Astrocyte of the hippocampus (primary cell): ENCODE data around the gene KTI12.
"Not testable (repeated sequence)": the region's sequence is repeated elsewhere in the genome, so short reads cannot be mapped to it uniquely, and the experiment has no call there.

Source experiments
- DNase-seq: peaks from one replicate; pipeline ENCODE4 v3.0.0; 2011; ENCODE audit warnings: low read depth, low spot score

Gene KTI12, protein sequence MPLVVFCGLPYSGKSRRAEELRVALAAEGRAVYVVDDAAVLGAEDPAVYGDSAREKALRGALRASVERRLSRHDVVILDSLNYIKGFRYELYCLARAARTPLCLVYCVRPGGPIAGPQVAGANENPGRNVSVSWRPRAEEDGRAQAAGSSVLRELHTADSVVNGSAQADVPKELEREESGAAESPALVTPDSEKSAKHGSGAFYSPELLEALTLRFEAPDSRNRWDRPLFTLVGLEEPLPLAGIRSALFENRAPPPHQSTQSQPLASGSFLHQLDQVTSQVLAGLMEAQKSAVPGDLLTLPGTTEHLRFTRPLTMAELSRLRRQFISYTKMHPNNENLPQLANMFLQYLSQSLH

DNA sequence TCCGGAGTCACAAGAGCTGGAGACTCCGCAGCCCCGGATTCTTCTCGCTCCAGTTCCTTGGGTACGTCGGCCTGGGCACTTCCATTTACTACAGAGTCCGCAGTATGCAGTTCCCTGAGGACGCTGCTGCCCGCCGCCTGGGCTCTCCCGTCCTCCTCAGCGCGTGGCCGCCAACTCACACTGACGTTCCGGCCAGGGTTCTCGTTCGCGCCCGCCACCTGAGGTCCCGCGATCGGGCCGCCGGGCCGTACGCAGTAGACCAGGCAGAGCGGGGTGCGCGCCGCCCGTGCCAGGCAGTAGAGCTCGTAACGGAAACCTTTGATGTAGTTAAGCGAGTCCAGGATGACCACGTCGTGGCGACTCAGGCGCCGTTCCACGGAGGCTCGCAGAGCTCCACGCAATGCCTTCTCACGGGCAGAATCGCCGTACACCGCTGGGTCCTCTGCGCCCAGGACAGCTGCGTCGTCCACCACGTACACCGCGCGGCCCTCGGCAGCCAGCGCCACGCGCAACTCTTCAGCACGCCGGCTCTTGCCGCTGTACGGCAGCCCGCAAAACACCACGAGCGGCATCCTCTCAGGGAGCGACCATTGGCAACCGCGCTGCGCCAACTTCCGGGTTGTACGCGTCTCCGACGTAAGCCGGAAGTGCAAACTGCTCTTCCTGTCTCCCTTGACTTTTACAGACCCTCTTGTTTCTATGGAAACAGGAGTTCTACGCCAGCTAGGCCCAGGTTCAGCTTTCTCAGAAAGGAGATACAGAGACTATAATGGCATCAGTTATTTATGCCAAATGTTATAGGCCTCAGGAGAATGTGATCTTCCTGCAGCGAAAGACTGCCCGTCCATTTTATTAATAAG is at the start of gene KTI12:
KTI12 (minus strand) TSS at position 621 of the 860 bp plus-strand sequence; CDS start at position 572, 49 bp downstream.
- DNase-seq, result peak; percentile 94

DNA sequence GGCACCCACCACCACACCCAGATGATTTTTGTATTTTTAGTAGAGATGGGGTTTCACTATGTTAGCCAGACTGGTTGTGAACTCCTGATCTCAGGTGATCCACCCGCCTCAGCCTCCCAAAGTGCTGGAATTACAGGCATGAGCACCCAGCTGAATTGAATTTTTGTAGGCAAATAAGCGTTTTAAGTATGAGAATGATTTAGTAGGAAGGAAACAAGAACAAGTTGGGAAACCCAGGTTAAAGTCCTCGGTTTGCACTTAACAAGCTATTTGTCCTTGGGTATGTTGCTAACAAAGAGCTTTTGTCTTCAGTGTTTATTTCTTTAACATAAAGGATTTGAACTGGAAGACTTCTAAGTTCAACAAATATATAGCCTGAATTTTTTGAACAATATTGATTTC is 46.4 kb upstream of the KTI12 start:
- no peak for DNase-seq

DNA sequence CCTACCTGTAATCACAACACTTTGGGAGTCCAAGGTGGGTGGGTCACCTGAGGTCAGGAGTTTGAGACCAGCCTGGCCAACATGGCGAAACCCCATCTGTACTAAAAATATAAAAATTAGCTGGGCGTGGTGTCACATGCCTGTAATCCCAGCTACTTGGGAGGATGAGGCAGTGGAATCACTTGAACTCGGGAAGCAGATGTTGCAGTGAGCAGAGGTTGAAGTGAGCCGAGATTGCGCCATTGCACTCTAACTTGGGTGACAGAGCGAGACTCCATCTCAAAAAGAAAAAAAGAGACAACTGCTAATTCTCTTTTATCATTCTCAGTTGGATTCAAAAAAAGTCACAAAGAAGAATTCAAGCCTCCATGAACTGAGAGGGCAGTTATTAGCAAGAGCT is 43.7 kb upstream of the KTI12 start:
- not testable (repeated sequence) for DNase-seq

DNA sequence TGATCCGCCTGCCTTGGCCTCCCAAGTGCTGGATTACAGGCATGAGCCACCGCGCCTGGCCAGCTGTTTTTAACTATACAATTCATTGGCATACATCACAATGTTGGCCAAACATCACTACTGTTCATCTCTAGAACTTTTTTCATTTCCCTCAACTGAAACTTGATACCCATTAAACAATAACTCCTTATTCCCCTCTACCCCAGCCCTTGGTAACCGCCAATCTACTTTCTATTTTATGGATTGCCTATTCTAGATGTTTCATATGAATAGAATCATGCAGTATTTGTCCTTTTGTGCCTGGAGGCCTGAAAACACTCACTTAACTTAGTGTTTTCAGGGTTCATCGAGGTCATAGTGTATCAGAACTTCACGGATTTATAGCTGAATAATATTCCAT is 38.7 kb upstream of the KTI12 start:
- no peak for DNase-seq

DNA sequence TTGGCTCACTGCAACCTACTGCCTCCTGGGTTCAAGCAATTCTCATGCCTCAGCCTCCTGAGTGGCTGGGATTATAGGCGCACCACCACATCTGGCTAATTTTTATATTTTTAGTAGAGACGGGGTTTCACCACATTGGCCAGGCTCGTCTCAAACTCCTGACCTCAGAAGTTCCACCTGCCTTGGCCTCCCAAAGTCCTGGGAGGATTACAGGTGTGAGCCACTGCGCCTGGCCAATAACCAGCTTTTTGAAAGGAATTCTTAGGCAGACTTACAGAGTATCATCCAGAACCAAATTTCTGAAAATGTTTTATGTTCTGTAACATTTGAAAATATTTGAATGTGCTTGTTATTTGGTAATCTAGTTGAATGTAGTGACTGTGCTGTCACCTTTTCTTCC is 37.1 kb upstream of the KTI12 start:
- DNase-seq, result no peak

DNA sequence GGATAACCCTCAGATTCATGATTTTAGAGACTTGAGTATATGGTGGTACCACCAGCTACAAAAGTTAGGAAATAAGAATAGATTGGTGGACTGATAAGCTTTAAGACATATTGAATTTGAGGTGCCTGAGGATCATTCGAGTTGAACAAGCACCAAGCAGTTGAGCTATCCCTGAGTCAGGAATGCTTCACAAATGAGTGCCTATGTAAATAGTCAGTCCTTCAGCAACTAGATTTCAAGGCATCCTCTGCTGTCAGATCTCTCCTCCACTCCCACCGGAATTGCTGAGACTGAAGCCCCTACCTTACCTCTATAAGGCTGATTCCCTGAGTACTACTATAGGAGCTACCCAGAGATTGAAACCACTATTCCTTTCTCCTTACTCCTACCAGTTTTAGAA is 29.6 kb upstream of the KTI12 start:
- DNase-seq, result no peak

DNA sequence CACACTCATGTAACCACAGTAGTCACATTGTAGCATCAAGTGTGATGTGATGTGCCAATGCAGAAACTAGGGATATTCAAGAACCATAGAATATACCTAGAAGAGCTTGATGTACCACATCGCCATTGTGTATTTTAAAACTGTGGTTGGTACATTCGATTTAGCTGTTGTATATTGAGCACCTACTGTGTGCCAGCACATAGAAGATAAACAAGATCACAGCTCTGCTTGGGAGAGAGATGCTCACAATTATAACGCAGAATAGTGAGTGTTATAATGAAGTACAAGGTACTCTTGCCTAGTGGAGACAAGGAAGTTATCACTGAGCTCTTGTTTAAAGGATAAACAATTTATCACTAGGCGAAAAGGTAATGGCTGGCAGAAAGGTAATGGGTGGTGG is 27.2 kb upstream of the KTI12 start:
- DNase-seq, result no peak

DNA sequence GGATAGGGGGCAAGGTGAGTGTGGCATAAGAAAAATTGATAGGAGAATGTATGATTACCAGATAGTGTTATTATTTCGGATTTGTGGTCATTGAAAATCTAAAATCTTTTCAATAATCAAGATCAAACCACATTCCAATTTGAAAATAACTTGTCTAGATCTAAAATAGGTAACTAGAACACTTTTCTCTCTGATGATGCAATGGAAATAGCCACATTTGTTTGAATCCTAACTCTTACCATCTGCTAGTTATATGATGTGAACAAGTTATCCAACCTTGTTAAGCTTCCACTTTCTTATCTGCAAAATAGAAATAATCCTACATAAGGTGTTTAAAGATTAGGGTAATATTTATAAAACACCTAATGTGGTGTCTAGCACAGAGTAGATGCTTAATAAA is 26.3 kb upstream of the KTI12 start:
- no peak for DNase-seq

DNA sequence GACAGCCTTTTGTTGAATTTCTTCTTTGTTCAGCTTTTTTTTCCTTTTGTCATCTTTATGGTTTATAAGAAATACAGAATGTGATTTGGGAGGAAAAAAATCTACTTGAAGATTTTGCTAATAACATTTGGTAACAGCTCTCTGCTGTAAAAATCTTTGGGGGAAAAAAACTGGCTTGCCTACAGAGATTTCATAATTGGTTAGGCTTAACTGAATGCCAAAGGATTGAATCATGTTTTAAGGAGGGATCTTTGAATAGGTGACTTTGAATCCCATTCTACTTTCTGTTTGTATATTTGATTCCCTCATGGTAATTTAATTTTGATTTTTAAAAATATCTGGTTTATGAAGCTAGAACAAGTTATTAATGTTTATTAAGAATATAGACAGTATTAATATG is 25.7 kb upstream of the KTI12 start:
- DNase-seq, result peak; percentile 50

DNA sequence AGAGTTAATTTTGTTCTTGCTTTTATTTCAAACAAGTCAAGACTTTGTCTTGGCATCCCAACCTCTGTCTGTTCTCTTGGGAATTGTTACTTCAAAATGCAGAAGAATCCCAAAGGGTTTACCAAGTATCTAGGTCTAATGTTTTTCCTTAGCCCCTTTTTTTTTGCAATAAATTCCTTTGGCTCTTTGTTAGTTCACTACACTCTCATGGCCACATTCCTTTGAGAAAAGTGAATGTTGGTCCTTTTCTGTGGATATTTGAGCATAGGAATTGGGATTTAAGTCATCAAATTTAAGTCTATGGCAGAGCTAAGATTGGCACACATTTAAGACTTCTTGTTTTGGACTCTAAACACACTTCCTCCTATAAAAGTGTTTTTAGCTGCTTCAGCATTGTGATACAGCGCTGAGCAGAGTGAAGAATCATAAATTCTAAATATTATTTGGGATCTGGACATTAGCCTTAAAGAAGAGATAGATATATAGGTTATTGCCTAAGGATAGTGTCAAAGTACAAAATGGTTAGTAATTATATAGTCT is 24.3 kb upstream of the KTI12 start:
- peak; percentile 22 for DNase-seq

DNA sequence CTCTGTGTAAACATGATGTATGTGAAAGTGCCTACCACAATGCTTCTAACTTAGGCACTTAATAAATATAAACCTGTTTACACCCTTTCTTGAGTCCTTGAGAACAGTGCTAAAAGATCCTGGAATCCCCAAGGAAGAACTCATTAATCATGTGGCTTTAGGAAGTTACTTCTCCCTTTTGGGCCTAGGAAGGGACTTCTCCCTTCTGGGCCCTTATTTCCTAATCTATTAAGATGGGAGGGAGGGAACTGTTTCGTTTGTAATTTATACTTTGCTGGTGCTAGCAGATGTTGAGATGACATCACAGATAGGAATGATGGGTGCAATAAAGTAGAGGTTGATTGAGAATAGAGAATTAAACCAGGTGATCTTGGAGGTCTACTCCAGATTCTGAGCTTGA is 23.6 kb upstream of the KTI12 start:
- DNase-seq, result no peak

DNA sequence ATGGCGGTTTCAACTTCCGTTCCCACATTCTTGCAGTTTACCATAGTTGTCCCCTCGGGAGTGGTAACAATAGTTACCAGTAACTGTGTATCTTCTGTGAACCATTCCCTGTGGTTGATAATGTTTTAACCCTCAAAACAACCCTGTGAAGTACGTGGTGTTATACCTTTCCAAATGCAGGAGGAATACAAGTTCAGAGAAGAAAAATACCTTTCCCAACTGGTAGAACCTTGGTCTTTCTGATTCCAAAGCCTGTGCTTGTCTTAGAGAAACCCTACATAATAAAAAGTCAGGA is 23.3 kb upstream of the KTI12 start:
- no peak for DNase-seq

DNA sequence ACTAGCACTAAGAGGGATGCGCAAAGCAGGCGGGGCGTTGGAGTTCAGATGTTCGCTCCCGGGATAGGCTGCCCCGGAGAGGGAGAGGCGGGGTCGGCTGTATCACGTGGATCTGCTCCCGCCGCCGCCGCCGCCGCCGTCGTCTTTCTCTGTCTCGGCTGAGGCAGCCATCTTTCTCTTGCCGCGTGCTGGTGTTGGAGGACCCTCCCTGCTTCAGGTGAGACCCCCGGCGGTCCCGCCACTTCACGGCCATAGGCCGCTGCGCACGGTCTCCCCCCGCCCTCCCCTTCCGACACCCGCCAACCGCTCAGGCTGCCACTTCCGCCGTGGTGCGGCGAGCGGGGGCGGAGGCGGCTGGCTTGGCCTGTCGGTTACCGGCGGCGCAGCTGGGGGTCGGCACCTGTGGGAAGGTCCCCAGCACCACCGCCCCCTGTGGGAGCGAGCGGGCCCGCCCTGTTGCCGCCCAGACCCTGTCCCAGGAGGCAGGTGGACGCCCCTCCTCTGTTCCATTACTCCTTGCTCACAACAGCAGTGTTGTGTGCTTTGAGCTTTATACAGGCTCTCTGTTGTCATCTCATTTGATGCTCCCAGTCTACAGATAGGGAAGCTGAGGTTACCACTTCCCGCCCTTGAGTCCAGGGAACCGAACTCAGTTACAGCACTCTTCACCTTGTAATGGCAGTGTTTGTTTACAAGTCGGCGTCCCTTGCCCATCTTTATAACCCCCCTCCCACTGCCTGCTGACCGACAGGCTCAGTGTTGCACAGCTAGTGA is 22.7 kb upstream of the KTI12 start, which contains the start of gene BTF3L4:
BTF3L4 (plus strand) TSS at position 133 of the 774 bp plus-strand sequence. CDS start 3,553 bp downstream, outside the sequence.
- DNase-seq, result peak; percentile 96

DNA sequence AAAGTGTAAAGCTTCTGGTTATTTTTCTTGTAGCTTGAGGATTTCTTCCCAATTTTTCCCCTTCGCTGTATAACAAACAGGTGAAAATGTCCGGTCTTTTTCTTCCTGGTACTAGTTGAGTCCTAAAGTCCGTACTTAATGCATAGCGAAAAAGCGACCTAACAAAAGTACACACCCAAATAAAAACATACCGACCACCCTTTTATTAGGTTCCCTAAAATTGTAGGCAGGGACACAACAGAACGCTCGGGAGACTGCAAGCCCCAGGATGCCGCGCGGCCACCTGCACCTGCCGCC is 22.2 kb upstream of the KTI12 start:
- no peak for DNase-seq

DNA sequence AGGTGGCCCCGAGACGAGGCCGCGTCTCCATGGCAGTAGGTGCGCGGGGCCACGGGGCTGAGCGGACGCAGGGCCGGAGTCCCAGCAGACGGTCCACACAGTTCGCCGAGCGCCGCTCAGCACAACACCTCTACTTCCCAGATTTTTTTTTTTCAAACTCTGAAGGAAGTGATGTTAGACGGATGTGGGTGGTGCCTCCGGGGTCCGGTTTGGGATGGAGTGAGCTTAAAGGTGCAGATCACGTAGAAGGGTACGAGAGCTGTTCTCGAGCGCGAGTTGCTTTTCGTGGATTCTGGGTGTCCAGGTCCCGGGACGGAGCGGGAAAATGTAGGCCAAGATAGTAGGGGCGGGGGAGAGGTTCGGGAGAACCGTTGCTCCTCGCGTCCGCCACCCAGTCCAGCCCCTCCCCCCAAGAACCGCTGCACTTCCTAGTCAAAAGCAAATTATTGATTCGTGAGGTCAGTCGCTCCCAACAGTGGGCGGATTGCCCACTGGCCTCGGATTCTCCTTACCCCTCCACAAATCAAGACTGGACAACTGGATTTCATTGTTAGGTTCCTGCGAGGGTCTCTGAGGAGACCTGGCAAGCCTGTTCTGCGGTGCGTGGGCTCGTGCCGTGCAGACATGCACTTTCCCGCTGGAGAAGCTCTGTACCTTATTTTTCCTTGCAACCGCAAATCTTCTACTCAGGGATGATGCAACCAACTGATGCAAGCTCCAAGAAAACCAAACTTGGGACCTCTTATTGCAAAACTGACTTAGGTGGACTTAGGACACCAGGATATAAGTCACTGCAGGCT is 21.7 kb upstream of the KTI12 start, which contains the start of gene TXNDC12:
TXNDC12 (minus strand) TSS at position 126 of the 800 bp plus-strand sequence; CDS start at position 31, 95 bp downstream.
- DNase-seq, result peak; percentile 93

DNA sequence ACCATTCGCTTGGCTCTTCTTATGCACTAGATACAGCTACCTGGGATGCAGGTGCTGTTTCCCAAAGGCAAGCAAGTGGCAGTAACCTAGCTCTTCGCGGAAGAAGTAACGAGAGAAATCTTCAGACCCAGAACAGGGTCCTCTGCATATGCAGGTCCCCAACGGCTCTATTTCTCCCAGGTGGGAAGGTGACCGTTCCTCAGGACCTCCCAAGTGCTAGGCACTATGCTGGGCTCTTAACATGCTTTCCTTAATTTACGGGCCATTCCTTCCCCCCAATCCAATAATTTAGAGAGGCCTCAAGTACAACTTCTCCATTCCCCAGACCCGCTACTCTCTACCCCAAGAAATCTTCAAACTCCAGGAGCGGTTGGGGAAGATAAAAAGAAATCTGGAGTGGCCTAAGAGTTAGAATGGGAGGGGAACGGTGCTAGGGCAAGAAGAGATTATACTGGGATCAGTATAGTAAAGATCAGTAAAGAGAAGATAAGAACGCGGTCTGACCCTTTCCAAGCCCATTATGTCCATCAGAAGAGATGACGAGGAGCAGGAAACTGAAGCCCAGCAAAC is 21.0 kb upstream of the KTI12 start:
- DNase-seq, result peak; percentile 7

DNA sequence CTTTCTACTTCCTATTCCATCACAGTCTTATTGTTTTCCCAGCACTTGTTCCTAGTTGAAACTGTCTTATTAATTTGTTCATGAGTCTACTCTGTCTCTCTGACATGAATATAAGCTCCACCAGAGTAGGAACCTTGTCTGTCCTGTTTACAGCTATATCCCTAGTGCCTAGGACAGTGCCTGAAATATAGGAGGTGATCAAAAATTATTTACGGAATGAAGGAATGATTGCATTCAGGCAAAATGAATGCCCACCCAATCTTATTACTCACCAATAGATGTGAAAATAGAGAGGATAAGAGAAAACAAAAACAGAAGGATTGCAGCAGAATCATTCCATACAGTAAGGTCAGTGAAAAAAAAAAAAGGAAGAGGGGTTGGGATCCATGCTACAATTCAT is 20.3 kb upstream of the KTI12 start:
- DNase-seq, result no peak

DNA sequence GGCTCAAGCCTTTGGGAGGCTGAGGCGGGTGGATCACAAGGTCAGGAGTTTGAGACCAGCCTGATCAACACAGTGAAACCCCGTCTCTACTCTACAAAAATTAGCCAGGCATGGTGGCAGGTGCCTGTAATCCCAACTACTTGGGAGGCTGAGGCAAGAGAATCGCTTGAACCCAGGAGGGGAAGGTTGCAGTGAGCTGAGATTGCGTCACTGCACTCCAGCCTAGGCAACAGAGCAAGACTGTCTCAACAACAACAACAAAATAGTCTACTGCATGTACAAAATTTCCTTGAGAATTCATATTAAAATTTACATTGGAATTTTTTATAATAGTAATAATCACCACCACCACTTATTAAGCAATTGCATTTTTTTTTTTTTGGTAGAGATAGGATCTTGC is 15.7 kb upstream of the KTI12 start:
- DNase-seq, result not testable (repeated sequence)

DNA sequence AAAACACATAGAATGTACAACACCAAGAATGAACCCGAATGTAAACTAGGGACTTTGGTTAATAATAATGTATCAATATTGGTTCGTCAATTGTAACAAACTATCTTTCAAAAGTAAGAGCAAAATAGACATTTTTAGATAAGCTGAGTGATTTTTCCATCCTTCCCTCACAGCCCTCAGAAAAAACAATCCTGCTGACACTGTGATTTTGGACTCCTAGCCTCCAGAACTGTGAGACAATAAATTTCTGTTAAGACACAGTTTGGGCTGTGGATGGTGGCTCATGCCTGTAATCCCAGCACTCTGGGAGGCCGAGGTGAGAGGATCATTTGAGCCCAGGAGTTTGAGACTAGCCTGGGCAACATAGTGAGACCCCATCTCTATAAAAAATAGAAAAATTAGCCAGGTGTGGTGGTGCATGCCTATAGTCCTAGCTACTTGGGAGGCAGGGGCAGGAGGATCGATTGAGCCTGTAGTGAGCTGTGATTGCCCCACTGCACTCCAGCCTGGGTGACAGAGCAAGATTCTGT is 12.1 kb upstream of the KTI12 start:
- not testable (repeated sequence) for DNase-seq

DNA sequence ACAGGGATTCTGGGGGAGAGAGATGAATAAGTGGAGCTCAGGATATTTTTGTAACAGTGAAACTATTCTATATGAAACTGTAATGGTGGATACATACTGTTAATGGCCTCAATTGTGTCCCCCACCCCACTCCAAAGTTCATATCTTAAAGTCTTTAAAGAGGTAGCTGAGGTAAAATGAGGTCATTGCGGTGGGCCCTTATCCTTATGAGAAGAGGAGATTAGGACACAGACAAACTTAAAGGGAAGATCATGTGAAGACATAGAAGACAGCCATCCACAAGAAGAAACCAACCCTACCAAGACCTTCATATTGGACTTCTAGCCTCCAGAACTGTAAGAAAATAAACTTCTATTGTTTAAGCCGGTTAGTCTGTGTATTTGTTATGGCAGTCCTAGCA is 11.6 kb upstream of the KTI12 start:
- no peak for DNase-seq
